Measurements from ENCODE around the gene FLOT1. TPM values are rescaled to one million over a fixed set of nuclear protein-coding genes. Genes with fewer than 3 reads are reported as not detected.
A peak's percentile ranks its signal among the peaks of the same experiment; 100 is the strongest.

The FLOT1 gene
- total and polyA plus RNA-seq, 9 of the 15 experiments (the other 6 are each of a cell fraction or from before 2014, with no cell fraction given) = 11.7 to 149 (median 118) TPM

DNA sequence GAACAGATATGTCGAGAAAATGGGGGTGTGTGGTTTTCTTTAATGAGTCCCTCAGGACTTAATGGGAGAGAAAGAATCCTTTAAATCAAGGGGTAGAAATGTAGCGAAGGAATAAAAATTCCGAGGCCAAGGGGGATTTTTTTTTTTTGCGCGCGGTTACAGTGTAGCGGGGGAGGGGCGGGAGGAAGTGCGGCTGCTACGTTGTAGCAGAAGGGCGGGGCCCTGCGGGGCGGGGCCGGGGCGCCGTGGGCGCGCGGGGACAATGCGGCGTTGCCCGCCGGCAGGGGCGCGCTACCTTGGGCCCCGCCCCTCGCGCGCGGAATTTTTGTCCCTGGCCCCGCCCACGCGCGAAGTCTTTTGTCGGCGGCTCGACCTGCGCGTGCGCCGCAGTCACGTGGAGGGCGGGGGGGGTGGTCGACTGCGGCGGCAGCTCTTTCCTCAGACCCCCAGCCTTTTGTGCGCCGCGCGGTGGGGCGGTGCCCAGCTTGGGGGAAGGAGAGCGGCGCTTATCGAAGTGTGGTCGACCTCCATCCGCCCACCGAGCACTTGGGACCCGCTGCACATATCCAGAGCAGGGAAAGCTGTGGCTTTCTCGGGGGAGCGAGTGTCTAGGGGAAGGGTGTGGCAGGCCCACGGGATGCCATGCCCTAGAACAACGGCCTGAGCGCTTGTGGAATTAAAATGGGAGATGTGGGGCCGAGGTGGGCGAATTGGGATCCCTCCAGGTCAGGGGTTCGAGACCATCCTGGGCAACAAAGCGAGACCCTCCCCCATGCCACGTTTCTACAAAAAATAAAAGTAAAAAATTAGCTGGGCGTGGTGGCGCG is 21.1 kb downstream of the FLOT1 start (continued):
- TF ChIP-seq, protein P1, sequence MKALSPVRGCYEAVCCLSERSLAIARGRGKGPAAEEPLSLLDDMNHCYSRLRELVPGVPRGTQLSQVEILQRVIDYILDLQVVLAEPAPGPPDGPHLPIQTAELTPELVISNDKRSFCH (CRISPR knock-in tag; IDR thresholded peaks at IDR 0.05) = no peak
- TF ChIP-seq, protein P1 (tag; IDR thresholded peaks at IDR 0.05) = no peak
- TF ChIP-seq SRSF7 (optimal IDR thresholded peaks at IDR 0.05; ENCODE audit: low read depth, low read length) (no peak), CC2D1A (IDR thresholded peaks at IDR 0.05) (no peak), SAP30 (IDR thresholded peaks at IDR 0.05; ENCODE audit: borderline replicate concordance, insufficient read depth, low read depth, low read length, poor library complexity, severe bottlenecking) (peak; percentile 94), SMARCC2 (IDR thresholded peaks at IDR 0.05; ENCODE audit: low read depth) (no peak), TAF9B (IDR thresholded peaks at IDR 0.05; ENCODE audit: partially characterized antibody) (no peak), TAF1 (IDR thresholded peaks at IDR 0.05; ENCODE audit: control insufficient read depth, extremely low read depth, insufficient read depth, low read length, severe bottlenecking) (peak; percentile 60), SMAD4 (CRISPR knock-in tag; conservative IDR thresholded peaks at IDR 0.05) (no peak), CREM (IDR thresholded peaks at IDR 0.05; ENCODE audit: low read depth) (peak; percentile 87), ZNF354B (CRISPR knock-in tag; IDR thresholded peaks at IDR 0.05) (no peak), CBFA2T3 (IDR thresholded peaks at IDR 0.05) (no peak), PTRF (tag; IDR thresholded peaks at IDR 0.05) (no peak)
- TF ChIP-seq, protein P2, sequence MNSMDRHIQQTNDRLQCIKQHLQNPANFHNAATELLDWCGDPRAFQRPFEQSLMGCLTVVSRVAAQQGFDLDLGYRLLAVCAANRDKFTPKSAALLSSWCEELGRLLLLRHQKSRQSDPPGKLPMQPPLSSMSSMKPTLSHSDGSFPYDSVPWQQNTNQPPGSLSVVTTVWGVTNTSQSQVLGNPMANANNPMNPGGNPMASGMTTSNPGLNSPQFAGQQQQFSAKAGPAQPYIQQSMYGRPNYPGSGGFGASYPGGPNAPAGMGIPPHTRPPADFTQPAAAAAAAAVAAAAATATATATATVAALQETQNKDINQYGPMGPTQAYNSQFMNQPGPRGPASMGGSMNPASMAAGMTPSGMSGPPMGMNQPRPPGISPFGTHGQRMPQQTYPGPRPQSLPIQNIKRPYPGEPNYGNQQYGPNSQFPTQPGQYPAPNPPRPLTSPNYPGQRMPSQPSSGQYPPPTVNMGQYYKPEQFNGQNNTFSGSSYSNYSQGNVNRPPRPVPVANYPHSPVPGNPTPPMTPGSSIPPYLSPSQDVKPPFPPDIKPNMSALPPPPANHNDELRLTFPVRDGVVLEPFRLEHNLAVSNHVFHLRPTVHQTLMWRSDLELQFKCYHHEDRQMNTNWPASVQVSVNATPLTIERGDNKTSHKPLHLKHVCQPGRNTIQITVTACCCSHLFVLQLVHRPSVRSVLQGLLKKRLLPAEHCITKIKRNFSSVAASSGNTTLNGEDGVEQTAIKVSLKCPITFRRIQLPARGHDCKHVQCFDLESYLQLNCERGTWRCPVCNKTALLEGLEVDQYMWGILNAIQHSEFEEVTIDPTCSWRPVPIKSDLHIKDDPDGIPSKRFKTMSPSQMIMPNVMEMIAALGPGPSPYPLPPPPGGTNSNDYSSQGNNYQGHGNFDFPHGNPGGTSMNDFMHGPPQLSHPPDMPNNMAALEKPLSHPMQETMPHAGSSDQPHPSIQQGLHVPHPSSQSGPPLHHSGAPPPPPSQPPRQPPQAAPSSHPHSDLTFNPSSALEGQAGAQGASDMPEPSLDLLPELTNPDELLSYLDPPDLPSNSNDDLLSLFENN (IDR thresholded peaks at IDR 0.05; ENCODE audit: low read depth in 2 of 2, low read length in 2 of 2) = peak in 1 of 2 experiments; percentile 54; a peak in 1 of 4 replicates
- TF ChIP-seq, protein P3, sequence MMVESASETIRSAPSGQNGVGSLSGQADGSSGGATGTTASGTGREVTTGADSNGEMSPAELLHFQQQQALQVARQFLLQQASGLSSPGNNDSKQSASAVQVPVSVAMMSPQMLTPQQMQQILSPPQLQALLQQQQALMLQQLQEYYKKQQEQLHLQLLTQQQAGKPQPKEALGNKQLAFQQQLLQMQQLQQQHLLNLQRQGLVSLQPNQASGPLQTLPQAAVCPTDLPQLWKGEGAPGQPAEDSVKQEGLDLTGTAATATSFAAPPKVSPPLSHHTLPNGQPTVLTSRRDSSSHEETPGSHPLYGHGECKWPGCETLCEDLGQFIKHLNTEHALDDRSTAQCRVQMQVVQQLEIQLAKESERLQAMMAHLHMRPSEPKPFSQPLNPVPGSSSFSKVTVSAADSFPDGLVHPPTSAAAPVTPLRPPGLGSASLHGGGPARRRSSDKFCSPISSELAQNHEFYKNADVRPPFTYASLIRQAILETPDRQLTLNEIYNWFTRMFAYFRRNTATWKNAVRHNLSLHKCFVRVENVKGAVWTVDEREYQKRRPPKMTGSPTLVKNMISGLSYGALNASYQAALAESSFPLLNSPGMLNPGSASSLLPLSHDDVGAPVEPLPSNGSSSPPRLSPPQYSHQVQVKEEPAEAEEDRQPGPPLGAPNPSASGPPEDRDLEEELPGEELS (CRISPR knock-in tag; IDR thresholded peaks at IDR 0.05; ENCODE audit: borderline replicate concordance) = no peak
- TF ChIP-seq, protein P4, sequence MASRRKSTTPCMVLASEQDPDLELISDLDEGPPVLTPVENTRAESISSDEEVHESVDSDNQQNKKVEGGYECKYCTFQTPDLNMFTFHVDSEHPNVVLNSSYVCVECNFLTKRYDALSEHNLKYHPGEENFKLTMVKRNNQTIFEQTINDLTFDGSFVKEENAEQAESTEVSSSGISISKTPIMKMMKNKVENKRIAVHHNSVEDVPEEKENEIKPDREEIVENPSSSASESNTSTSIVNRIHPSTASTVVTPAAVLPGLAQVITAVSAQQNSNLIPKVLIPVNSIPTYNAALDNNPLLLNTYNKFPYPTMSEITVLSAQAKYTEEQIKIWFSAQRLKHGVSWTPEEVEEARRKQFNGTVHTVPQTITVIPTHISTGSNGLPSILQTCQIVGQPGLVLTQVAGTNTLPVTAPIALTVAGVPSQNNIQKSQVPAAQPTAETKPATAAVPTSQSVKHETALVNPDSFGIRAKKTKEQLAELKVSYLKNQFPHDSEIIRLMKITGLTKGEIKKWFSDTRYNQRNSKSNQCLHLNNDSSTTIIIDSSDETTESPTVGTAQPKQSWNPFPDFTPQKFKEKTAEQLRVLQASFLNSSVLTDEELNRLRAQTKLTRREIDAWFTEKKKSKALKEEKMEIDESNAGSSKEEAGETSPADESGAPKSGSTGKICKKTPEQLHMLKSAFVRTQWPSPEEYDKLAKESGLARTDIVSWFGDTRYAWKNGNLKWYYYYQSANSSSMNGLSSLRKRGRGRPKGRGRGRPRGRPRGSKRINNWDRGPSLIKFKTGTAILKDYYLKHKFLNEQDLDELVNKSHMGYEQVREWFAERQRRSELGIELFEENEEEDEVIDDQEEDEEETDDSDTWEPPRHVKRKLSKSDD (conservative IDR thresholded peaks at IDR 0.05; ENCODE audit: low read length) = no peak
